Naive thymus-derived CD8-positive, alpha-beta T cell (primary cell): ENCODE results near the gene GRM2. TPM values are rescaled to one million over a fixed set of nuclear protein-coding genes. Genes with fewer than 3 reads are reported as not detected.
A peak's percentile ranks its signal among the peaks of the same experiment; 100 is the strongest.

ENCODE experiments used
- ATAC-seq, 2 donors: fragments of 150-1000 bp; cut with Tn5 transposase in 1 of 2; sonication (Bioruptor Pico), chemical (Tn5 transposase) in 1 of 2; 1 replicate in 1 of 2; 2 replicates in 1 of 2; pipeline ENCODE4 v1.10.0; 2021; ENCODE audit warnings: mild to moderate bottlenecking in 2 of 2, moderate library complexity in 2 of 2
- POLR2A ChIA-PET: fragments of 350-600 bp; sonication (Branson Sonifier 250); formaldehyde crosslinking; loops from one replicate; lab custom pipeline; 2021; ENCODE audit warnings: antibody characterized with exemption; lab: Charles Lee
- DNase-seq, 10 donors: peaks; one replicate each; pipeline versions ENCODE4 v3.0.0 to v3.0.0-alpha.2; 2020 to 2022
- H3K27ac Mint-ChIP-seq, 10 donors: one replicate each; pipeline ENCODE4 v1.8.0; 2020 to 2022; ENCODE audit warnings: mild to moderate bottlenecking in 10 of 10, mixed read lengths in 10 of 10, moderate library complexity in 4 of 10, inconsistent platforms in 1 of 10
- H3K27me3 Mint-ChIP-seq, 5 donors: one replicate each; pipeline ENCODE4 v1.8.0; 2021 to 2022; ENCODE audit warnings: mixed read lengths in 5 of 5
- H3K36me3 Mint-ChIP-seq, 3 donors: one replicate each; pipeline ENCODE4 v1.8.0; 2020 to 2022; ENCODE audit warnings: mixed read lengths in 3 of 3, mild to moderate bottlenecking in 2 of 3, inconsistent platforms in 1 of 3
- H3K4me1 Mint-ChIP-seq, 4 donors: one replicate each; pipeline ENCODE4 v1.8.0; 2021 to 2022; ENCODE audit warnings: mixed read lengths in 4 of 4
- H3K4me3 Mint-ChIP-seq, 10 donors: one replicate each; pipeline ENCODE4 v1.8.0; 2020 to 2022; ENCODE audit warnings: mild to moderate bottlenecking in 10 of 10, mixed read lengths in 10 of 10, moderate library complexity in 6 of 10, inconsistent platforms in 1 of 10
- H3K9me3 Mint-ChIP-seq, 9 donors: one replicate each; pipeline ENCODE4 v1.8.0; 2020 to 2022; ENCODE audit warnings: mixed read lengths in 9 of 9, mild to moderate bottlenecking in 3 of 9, inconsistent platforms in 1 of 9, moderate library complexity in 1 of 9
- polyA plus RNA-seq, 3 donors: library from polyadenylated mRNA; unstranded; fragments of 300-500 nt; fragmentation: Illumina TruSeq; gene quantifications; one replicate each; pipeline ENCODE4 v1.2.3, GENCODE V29; 2021
- total RNA-seq, 8 experiments: library from RNA in 2 of 8; stranded (reverse) in 2 of 8; gene quantifications; one replicate each; pipeline ENCODE4 v1.2.3 and lab custom pipeline; 2021 to 2026

GRM2 gene
- total and polyA plus RNA-seq, 5 experiments from 2014 or later: 0.09 to 5.0 (median 2.9) TPM; not detected in 2

DNA sequence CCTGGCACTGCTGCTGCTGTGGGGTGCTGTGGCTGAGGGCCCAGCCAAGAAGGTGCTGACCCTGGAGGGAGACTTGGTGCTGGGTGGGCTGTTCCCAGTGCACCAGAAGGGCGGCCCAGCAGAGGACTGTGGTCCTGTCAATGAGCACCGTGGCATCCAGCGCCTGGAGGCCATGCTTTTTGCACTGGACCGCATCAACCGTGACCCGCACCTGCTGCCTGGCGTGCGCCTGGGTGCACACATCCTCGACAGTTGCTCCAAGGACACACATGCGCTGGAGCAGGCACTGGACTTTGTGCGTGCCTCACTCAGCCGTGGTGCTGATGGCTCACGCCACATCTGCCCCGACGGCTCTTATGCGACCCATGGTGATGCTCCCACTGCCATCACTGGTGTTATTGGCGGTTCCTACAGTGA lies 2.1 kb downstream of the GRM2 start:
- H3K27me3 Mint-ChIP-seq: no peaks in the 10 kb centered on the region
- H3K27ac Mint-ChIP-seq: peak overlapping the region in 2 of 10 donors; percentile 25 to 51
- ATAC-seq (no peak), DNase-seq (peak in 2 of 10 donors; percentile 12 to 42)
- H3K9me3 Mint-ChIP-seq: no peaks in the 10 kb centered on the region
- peaks cover 0 to 9% (median 1%) of the 10 kb centered on the region in 3 donors for H3K36me3 Mint-ChIP-seq
- peaks cover 4 to 47% (median 25%) of the 10 kb centered on the region in 4 donors for H3K4me1 Mint-ChIP-seq
- POLR2A ChIA-PET: no interaction called here
- peak overlapping the region in 1 of 10 donors; percentile 14 for H3K4me3 Mint-ChIP-seq

DNA sequence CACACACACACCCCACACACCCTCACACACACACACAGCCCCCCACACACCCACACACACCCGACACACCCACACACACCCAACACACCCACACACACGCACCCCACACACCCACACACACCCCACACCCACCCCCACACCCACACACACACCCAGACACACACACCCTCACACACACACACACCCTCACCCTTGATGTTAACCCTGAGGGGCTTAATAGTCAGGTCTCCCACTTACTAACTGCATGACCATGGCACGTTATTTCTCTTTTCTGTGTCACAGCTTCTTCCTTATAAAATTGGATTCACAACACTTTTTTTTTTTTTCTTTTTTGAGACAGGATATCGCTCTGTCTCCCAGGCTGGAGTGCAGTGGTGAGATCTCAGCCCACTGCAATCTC lies 2.8 kb downstream of the GRM2 start:
- no peak for ATAC-seq
- POLR2A ChIA-PET: no interaction called here
- peak overlapping the region in 8 of 10 donors; percentile 17 to 91 (median 64) for H3K27ac Mint-ChIP-seq

DNA sequence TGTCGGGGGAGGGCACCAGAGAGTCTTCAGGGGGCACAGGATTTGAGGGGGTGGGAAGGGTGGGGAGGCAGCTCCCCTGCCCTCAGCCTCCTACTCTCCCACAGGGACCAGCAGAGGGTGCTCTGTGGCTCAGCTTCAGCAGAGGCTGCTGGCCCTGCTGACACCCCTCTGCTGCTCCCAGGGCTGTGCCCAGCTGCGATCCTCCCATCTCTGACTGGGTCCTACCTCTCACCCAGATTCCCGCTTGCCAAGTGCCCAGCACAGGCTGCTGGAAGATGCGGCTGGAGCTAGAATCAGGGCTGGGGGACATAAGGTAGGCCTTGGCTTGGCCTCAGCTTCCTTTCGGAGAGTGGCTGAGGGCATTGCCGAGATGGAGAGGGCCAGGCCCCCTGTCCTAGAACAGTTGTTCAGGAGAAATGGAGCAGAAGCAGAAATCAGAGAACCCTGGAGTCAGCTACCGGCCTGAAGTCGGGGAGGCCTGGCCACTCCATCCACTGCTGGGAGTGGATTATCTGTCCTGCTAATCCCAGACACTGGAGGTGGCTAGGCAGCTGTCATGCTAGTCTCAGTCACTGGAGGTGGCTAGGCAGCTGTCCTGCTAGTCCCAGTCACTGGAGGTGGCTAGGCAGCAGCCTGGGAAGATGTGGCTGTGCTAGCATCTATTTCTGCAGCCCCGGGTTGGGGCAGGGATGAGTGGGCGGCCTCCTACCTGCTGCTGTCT lies 3.9 kb downstream of the GRM2 start:
- Mint-ChIP-seq H3K9me3 (no peaks in the 10 kb centered on the region), H3K4me1 (peaks cover 4 to 30% (median 20%) of the 10 kb centered on the region in 4 donors), H3K4me3 (no peak overlapping the region), H3K27me3 (no peaks in the 10 kb centered on the region), H3K36me3 (peaks cover 0 to 6% (median 0%) of the 10 kb centered on the region in 3 donors), H3K27ac (peak overlapping the region in 1 of 10 donors; percentile 59)
- ATAC-seq (no peak), DNase-seq (peak in 1 of 10 donors; percentile 14)
- POLR2A ChIA-PET: no interaction called here

More for the DNA sequence above, 2.8 kb downstream of the GRM2 start:
- no peaks in the 10 kb centered on the region for H3K9me3 Mint-ChIP-seq
- H3K27me3 Mint-ChIP-seq: no peaks in the 10 kb centered on the region
- H3K4me1 Mint-ChIP-seq: peaks cover 4 to 40% (median 22%) of the 10 kb centered on the region in 4 donors
- peaks cover 0 to 4% (median 2%) of the 10 kb centered on the region in 3 donors for H3K36me3 Mint-ChIP-seq
- peak overlapping the region in 4 of 10 donors; percentile 18 to 74 (median 35) for H3K4me3 Mint-ChIP-seq
- peak in 1 of 10 donors; percentile 2 for DNase-seq

DNA sequence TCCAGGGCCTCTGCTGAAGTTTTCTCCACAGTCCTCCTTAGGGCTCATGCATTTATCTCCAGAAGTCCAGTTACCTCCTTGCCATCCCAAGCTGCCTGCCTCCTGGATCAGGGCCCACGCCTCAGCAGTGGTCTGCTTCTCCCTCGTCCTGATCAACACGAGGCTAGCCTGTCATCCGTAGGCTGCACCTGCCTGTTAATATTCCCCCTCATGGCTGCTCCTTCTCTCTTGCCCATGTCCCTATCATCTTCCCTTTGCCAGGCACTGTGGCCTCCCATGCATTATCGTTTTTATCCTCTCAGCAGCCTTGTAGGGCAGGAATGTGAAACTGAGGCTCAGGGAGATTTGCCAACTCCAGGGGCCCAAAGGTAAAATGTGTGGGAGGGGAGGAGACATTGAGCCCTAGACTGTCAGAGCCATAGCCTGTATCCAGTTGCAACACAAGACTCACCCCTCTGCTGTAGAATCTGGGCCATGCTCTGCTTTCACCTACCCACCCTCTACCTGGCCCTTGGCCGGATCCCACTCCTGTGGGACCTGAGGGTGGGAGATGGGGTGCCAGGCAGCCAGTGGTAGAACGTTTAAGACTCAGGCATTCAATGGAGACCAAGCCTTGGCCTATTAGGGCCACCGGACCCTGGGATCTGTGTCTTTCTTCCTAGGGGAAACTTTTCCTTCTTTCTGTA lies 4.6 kb downstream of the GRM2 start:
- Mint-ChIP-seq H3K4me1 (peaks cover 2 to 23% (median 16%) of the 10 kb centered on the region in 4 donors), H3K36me3 (peaks cover 0 to 8% (median 0%) of the 10 kb centered on the region in 3 donors)
- DNase-seq: peak in 1 of 10 donors; percentile 7

DNA sequence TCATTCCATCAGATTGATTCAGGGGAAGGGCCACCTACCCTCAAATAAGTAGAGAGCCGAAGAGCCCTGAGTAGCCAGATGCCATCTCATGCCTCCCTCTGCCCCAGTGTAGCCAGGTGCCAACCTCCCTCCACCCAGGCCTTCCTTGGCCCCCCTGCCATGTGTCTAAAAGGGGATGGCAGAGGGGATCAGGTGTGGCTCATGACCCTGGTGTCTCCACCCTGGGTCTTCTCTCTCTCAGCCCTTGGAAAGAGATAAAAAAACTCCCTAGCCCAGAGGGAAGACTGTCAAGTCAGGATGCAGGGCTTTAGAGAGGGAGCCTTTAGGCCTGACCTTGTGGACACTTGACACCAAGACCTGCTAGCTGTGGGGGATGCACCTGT lies 5.2 kb downstream of the GRM2 start:
- H3K9me3 Mint-ChIP-seq: no peaks in the 10 kb centered on the region
- H3K27ac Mint-ChIP-seq: peak overlapping the region in 1 of 10 donors; percentile 71
- H3K4me1 Mint-ChIP-seq: peaks cover 2 to 20% (median 15%) of the 10 kb centered on the region in 4 donors
- H3K4me3 Mint-ChIP-seq: peak overlapping the region in 1 of 10 donors; percentile 20
- peaks cover 0 to 8% (median 0%) of the 10 kb centered on the region in 3 donors for H3K36me3 Mint-ChIP-seq
- no peaks in the 10 kb centered on the region for H3K27me3 Mint-ChIP-seq
- ATAC-seq (no peak), DNase-seq (peak in 1 of 10 donors; percentile 4)
- POLR2A ChIA-PET: interaction anchor here (1.1 kb wide), 1 partner anchor 26 kb away, joined by 3 read pairs; no protein-coding TSS in a partner anchor

More for the DNA sequence above, 4.6 kb downstream of the GRM2 start:
- no peak for ATAC-seq
- Mint-ChIP-seq H3K4me3 (peak overlapping the region in 1 of 10 donors; percentile 20), H3K9me3 (no peaks in the 10 kb centered on the region), H3K27ac (peak overlapping the region in 3 of 10 donors; percentile 25 to 71 (median 40)), H3K27me3 (no peaks in the 10 kb centered on the region)
- POLR2A ChIA-PET: no interaction called here

DNA sequence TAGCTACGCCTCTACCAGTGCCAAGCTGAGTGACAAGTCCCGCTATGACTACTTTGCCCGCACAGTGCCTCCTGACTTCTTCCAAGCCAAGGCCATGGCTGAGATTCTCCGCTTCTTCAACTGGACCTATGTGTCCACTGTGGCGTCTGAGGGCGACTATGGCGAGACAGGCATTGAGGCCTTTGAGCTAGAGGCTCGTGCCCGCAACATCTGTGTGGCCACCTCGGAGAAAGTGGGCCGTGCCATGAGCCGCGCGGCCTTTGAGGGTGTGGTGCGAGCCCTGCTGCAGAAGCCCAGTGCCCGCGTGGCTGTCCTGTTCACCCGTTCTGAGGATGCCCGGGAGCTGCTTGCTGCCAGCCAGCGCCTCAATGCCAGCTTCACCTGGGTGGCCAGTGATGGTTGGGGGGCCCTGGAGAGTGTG lies 5.7 kb downstream of the GRM2 start:
- Mint-ChIP-seq H3K4me3 (no peak overlapping the region), H3K27ac (peak overlapping the region in 1 of 10 donors; percentile 46), H3K9me3 (no peaks in the 10 kb centered on the region), H3K4me1 (peaks cover 3 to 15% (median 12%) of the 10 kb centered on the region in 4 donors), H3K27me3 (no peaks in the 10 kb centered on the region), H3K36me3 (peaks cover 0 to 8% (median 0%) of the 10 kb centered on the region in 3 donors)
- no peak for ATAC-seq
- POLR2A ChIA-PET: interaction anchor here (0.6 to 1.1 kb wide), 2 partner anchors 27 to 960 kb away, joined by 3 to 5 read pairs; no protein-coding TSS in a partner anchor
- DNase-seq: no peak

DNA sequence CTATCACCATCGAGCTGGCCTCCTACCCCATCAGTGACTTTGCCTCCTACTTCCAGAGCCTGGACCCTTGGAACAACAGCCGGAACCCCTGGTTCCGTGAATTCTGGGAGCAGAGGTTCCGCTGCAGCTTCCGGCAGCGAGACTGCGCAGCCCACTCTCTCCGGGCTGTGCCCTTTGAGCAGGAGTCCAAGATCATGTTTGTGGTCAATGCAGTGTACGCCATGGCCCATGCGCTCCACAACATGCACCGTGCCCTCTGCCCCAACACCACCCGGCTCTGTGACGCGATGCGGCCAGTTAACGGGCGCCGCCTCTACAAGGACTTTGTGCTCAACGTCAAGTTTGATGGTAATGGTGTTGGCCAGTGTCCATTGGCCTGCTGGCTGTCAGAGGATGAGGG lies 6.1 kb downstream of the GRM2 start:
- peaks cover 0 to 8% (median 0%) of the 10 kb centered on the region in 3 donors for H3K36me3 Mint-ChIP-seq
- ATAC-seq (no peak), DNase-seq (peak in 1 of 10 donors; percentile 52)
- POLR2A ChIA-PET: interaction anchor here (0.6 to 1.1 kb wide), 2 partner anchors 27 to 959 kb away, joined by 3 to 5 read pairs; no protein-coding TSS in a partner anchor
- peaks cover 3 to 15% (median 8%) of the 10 kb centered on the region in 4 donors for H3K4me1 Mint-ChIP-seq
- no peaks in the 10 kb centered on the region for H3K27me3 Mint-ChIP-seq
- no peaks in the 10 kb centered on the region for H3K9me3 Mint-ChIP-seq
- no peak overlapping the region for H3K27ac Mint-ChIP-seq
- H3K4me3 Mint-ChIP-seq: no peak overlapping the region

DNA sequence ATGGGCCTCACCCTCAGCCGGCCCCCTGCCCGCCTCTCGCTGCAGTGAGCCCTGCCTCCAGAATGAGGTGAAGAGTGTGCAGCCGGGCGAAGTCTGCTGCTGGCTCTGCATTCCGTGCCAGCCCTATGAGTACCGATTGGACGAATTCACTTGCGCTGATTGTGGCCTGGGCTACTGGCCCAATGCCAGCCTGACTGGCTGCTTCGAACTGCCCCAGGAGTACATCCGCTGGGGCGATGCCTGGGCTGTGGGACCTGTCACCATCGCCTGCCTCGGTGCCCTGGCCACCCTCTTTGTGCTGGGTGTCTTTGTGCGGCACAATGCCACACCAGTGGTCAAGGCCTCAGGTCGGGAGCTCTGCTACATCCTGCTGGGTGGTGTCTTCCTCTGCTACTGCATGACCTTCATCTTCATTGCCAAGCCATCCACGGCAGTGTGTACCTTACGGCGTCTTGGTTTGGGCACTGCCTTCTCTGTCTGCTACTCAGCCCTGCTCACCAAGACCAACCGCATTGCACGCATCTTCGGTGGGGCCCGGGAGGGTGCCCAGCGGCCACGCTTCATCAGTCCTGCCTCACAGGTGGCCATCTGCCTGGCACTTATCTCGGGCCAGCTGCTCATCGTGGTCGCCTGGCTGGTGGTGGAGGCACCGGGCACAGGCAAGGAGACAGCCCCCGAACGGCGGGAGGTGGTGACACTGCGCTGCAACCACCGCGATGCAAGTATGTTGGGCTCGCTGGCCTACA lies 8.5 kb downstream of the GRM2 start:
- H3K4me1 Mint-ChIP-seq: peaks cover 13 to 18% (median 16%) of the 10 kb centered on the region in 4 donors

DNA sequence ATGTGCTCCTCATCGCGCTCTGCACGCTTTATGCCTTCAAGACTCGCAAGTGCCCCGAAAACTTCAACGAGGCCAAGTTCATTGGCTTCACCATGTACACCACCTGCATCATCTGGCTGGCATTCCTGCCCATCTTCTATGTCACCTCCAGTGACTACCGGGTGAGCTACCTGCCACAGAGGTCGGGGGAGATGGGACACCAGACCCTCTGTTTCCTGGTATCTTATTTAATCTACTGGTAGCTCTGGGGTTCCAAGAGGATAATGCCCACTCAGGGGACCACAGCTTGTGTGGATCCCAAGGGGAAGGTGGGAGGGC lies 9.1 kb downstream of the GRM2 start:
- Mint-ChIP-seq H3K27me3 (no peaks in the 10 kb centered on the region), H3K4me1 (peaks cover 16 to 23% (median 21%) of the 10 kb centered on the region in 4 donors), H3K4me3 (no peak overlapping the region), H3K27ac (peak overlapping the region in 1 of 10 donors; percentile 78), H3K9me3 (no peaks in the 10 kb centered on the region), H3K36me3 (peaks cover 0 to 8% (median 0%) of the 10 kb centered on the region in 3 donors)
- POLR2A ChIA-PET: no interaction called here
- ATAC-seq (no peak), DNase-seq (no peak)

More for the DNA sequence above, 8.5 kb downstream of the GRM2 start:
- H3K27ac Mint-ChIP-seq: no peak overlapping the region
- peaks cover 0 to 8% (median 0%) of the 10 kb centered on the region in 3 donors for H3K36me3 Mint-ChIP-seq
- DNase-seq (peak in 1 of 10 donors; percentile 53), ATAC-seq (no peak)
- no peak overlapping the region for H3K4me3 Mint-ChIP-seq
- no peaks in the 10 kb centered on the region for H3K9me3 Mint-ChIP-seq
- POLR2A ChIA-PET: no interaction called here
- no peaks in the 10 kb centered on the region for H3K27me3 Mint-ChIP-seq

DNA sequence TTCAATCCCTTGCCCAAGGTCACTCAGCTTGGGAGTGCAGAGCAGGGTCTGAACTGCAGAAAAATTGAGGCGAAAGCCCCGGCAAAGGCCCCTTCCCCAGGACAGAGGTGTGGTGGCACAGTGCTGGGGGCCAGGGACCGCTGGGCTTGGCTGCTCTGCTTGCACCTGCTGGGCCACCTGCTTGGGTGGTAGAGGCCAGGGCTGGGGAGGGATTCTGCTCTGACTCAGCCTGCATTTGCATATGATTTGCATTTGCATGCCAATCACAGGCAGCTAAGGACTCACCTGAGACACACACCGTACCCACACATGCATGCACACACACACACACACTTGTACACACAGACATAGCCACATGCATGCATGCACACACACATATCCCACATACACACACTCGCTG lies 9.9 kb downstream of the GRM2 start:
- Mint-ChIP-seq H3K27ac (peak overlapping the region in 1 of 10 donors; percentile 15), H3K4me3 (no peak overlapping the region), H3K4me1 (peaks cover 16 to 32% (median 30%) of the 10 kb centered on the region in 4 donors), H3K9me3 (no peaks in the 10 kb centered on the region), H3K36me3 (peaks cover 0 to 8% (median 0%) of the 10 kb centered on the region in 3 donors), H3K27me3 (no peaks in the 10 kb centered on the region)
- no peak for DNase-seq
- ATAC-seq: no peak
- POLR2A ChIA-PET: no interaction called here

DNA sequence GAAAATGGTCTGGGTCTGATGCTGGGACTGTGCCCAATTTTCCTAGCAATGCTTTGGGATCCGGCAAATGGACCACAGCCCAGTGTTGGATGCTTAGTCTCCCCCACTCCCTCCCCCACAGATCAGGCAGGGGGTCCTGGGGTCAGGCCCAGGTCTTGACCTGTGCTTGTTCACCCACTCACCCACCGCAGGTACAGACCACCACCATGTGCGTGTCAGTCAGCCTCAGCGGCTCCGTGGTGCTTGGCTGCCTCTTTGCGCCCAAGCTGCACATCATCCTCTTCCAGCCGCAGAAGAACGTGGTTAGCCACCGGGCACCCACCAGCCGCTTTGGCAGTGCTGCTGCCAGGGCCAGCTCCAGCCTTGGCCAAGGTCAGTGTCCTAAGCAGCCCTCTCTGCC lies 10.6 kb downstream of the GRM2 start:
- peaks cover 16 to 37% (median 34%) of the 10 kb centered on the region in 4 donors for H3K4me1 Mint-ChIP-seq
- no peak overlapping the region for H3K4me3 Mint-ChIP-seq
- DNase-seq (no peak), ATAC-seq (no peak)
- H3K27me3 Mint-ChIP-seq: no peaks in the 10 kb centered on the region
- no peaks in the 10 kb centered on the region for H3K9me3 Mint-ChIP-seq
- POLR2A ChIA-PET: no interaction called here
- peaks cover 0 to 8% (median 0%) of the 10 kb centered on the region in 3 donors for H3K36me3 Mint-ChIP-seq
- no peak overlapping the region for H3K27ac Mint-ChIP-seq

DNA sequence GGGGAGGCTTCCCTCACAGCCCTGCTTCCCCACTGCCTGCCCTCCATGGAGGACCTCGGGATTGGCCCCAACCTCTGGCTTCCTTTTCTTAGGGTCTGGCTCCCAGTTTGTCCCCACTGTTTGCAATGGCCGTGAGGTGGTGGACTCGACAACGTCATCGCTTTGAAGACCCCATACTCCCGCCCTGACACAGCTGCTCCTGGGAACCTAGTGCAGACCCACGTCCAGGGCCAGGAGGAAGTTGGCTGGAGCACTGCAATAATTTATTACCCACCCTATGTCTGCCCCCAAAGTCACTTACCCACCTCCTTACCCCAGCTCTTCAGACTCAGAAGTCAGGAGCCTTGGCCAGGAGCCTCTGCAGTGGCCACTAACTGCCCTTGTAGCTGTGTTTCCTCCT lies 11.1 kb downstream of the GRM2 start:
- no peak for DNase-seq

More for the DNA sequence above, 11.1 kb downstream of the GRM2 start:
- no peaks in the 10 kb centered on the region for H3K9me3 Mint-ChIP-seq
- POLR2A ChIA-PET: no interaction called here
- ATAC-seq: no peak
- H3K36me3 Mint-ChIP-seq: peaks cover 0 to 8% (median 0%) of the 10 kb centered on the region in 3 donors
- no peak overlapping the region for H3K27ac Mint-ChIP-seq
- peaks cover 16 to 39% (median 34%) of the 10 kb centered on the region in 4 donors for H3K4me1 Mint-ChIP-seq
- H3K4me3 Mint-ChIP-seq: no peak overlapping the region
- H3K27me3 Mint-ChIP-seq: no peaks in the 10 kb centered on the region
